Stimulated activated CD4-positive, alpha-beta T cell treated with anti-CD3 and anti-CD28 coated beads, Interleukin-1b, Interleukin-23, amount 100 ng/mL, for 4 hours (primary cell): ENCODE measurements around the gene FOSB.
"Not testable (repeated sequence)": the region's sequence is repeated elsewhere in the genome, so short reads cannot be mapped to it uniquely, and the experiment has no call there.

Experiments used
- DNase-seq, 2 donors: peaks; one replicate each; pipeline ENCODE4 v3.0.0-alpha.2; 2020; ENCODE audit warnings: low read depth in 2 of 2

The FOSB gene

DNA sequence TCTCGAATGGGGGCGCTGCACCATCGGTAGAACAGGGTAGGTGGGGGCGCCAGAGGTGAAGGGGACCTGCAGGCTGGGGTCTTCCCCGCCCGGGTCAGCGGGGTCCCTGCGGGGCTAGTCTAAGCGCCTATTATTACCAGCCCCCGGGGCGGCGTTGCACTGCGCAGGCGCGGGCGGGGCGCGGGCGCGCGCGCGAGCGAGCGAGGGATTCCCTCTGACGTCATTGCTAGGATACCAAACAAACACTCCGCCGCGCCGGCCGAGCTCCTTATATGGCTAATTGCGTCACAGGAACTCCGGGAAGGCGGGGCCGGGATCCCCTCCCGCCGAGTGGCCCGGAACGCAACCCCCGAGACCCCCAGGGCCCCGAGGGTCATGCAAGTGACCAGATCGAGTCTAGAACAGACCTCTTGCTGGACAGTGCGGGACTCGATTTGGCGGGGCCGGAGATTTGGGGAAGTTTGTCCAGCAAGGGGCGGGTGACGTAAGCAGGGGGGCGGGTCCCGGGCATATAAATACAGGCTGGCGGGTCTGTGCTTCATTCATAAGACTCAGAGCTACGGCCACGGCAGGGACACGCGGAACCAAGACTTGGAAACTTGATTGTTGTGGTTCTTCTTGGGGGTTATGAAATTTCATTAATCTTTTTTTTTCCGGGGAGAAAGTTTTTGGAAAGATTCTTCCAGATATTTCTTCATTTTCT, at the start of gene FOSB:
Gene FOSB, plus strand, starts transcription at position 541 of the 703 bp plus-strand sequence. CDS start 591 bp downstream, outside the sequence.
- DNase-seq, result peak; percentile 83 to 89

GRCh38 chr19:45418802-45419201, 49.0 kb upstream of the FOSB start:
- no peak for DNase-seq

DNA sequence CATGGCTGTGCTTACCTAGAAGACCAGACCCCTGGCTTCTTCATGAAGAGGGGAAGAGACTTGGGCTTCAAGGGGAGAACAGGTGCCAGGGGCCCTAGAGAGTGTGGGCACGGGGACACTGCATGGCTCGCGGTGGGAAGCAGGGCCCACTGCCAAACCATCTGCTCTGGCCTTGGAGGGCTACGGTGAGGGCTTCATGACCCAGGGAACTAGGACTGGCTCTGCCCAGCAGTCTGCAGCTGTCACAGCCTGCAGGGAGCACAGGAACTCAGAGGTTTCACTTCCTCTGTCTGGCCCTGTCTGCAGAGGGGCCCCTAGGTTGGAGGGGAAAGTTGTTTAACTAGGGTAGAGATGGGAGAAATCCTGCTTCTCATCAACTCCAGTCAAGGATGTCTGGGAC, 48.4 kb upstream of the FOSB start:
- DNase-seq, result no peak

DNA sequence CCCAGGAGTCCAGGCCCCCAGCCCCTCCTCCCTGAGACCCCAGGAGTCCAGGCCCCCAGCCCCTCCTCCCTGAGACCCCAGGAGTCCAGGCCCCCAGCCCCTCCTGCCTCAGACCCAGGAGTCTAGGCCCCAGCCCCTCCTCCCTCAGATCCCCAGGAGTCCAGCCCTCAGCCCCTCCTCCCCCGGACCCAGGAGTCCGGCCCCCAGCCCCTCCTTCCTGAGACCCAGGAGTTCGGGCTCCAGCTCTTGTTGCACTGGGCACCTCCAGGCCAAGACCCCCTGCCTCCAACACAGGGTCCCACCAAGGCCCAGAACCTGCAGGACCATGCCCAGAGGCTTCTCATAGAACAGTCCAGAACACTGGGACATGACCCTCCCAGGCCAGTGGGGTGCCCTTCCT, 47.9 kb upstream of the FOSB start:
- DNase-seq, result no peak

DNA sequence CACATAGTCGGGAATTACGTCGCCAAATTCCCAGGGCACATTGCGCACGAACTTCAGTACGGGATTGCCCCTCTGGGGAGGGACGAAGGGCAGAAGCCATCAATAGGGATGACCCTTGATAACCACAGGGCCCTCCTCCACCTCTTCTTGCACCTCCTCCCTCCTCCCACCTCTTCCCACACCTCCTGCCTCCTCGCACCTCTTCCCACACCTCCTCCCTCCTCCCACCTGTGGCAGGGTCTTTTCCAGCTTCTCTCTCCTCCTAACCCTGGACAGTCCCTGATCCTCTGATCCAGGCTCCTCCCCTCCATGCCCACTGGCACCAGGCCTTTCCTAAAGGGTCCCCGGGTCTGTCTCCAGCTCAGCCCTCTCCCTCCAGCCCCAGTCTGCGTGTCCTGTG, 47.4 kb upstream of the FOSB start:
- DNase-seq, result no peak

GRCh38 chr19:45420871-45421270, 46.9 kb upstream of the FOSB start:
- no peak for DNase-seq

- no peak for DNase-seq
These were observed 45.8 kb upstream of the FOSB start for GRCh38 chr19:45421947-45422498.

DNA sequence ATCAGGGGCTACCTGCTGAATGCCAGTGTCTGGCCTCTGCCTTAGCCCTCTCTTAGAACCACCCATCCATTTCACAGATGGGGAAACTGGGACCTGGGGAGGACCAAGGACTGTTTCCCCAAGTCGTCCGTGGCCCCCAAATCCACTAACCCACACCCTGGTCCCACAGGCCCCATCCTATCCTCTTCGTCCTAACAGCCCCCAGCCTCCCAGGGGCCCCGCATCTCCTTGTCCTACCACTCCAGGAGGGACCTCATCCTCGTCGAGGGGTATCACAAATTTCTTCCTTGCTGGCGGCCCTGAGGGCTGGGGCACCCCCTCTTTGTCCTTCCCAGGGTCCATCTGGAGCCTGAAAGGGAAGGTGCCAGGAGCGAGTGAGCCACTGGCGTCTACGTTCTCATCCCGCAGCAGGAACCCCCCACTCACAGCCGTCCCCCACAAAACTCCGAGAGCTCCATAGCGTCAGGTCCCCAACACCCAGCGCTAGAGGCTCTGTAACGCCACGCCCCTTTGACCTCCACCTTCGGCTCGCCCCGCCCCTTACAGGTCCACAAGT, 44.7 kb upstream of the FOSB start:
- peak; percentile 71 to 80 for DNase-seq

- DNase-seq, result peak in 1 of 2 donors; percentile 52
These were observed 44.1 kb upstream of the FOSB start, which contains the start of gene ERCC1 for GRCh38 chr19:45423589-45424190. TSS of gene ERCC1 (minus strand) at chr19:45423917. CDS start at chr19:45423374, 543 bp downstream.

GRCh38 chr19:45424191-45425058, 43.4 kb upstream of the FOSB start:
- DNase-seq, result no peak

GRCh38 chr19:45428384-45429231, 39.2 kb upstream of the FOSB start:
- no peak for DNase-seq

DNA sequence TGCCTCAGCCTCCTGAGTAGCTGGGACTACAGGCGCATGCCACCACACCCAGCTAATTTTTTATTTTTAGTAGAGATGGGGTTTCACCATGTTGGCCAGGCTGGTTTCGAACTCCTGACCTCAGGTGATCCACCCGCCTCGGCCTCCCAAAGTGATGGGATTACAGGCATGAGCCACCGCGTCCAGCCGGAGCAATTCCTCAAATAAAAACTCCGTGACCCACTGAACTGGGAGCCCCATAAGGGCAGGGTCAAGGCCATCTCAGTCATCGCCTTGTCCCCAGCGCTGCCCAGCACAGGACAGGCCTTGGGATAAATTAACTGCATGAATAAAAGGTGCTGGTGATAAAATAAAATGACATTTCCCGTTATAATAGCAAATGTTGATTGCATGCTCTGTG, 37.9 kb upstream of the FOSB start:
- DNase-seq, result not testable (repeated sequence)

DNA sequence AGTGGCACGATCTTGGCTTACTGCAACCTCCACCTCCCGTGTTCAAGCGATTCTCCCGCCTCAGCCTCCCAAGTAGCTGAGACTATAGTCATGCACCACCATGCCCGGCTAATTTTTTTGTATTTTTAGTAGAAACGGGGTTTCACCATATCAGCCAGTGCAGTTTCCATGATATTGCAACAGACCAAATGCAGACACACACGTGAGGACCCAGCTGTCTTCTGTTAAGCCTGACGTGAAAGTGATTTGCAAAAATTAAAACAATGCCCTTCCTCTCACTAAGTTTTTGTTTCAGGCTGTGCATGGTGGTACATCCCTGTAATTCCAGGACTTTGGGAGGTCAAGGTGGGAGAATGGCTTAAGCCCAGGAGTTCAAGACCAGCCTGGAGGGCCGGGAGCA, 36.8 kb upstream of the FOSB start:
- not testable (repeated sequence) for DNase-seq

- not testable (repeated sequence) for DNase-seq
These were observed 35.3 kb upstream of the FOSB start for GRCh38 chr19:45432543-45432942.

DNA sequence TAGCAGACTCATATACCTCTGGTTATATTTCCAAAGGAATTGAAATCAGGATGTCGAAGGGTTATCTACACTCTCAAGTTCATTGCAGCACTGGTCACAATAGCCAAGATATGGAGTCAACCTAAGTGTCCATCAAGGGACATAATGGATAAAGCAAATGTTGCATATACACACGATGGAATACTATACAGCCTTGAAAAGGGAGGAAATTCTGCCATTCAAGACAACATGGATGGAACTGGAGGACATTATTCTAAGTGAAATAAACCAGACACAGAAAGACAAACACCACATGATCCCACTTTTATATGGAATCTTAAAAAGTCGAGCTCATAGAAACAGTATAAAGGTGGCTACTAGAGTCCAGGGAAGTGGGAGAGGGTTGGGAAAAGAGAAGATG, 30.5 kb upstream of the FOSB start:
- DNase-seq, result no peak

DNA sequence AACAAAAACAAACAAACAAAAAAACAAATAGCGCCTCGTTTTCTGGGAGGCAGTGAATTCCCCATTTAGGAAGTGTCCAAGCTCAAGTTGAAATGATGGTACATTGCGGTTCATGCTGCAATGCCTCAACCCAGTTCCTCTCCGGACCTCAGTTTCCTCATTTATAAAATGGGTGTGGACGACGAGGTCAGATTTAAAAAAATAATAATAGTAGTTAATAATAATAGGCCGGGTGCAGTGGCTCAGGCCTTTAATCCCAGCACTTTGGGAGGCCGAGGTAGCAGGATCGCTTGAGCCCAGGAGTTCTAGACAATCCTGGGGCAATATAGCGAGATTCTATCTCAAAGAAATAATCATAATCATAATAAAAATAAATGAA, 28.6 kb upstream of the FOSB start:
- DNase-seq, result no peak

DNA sequence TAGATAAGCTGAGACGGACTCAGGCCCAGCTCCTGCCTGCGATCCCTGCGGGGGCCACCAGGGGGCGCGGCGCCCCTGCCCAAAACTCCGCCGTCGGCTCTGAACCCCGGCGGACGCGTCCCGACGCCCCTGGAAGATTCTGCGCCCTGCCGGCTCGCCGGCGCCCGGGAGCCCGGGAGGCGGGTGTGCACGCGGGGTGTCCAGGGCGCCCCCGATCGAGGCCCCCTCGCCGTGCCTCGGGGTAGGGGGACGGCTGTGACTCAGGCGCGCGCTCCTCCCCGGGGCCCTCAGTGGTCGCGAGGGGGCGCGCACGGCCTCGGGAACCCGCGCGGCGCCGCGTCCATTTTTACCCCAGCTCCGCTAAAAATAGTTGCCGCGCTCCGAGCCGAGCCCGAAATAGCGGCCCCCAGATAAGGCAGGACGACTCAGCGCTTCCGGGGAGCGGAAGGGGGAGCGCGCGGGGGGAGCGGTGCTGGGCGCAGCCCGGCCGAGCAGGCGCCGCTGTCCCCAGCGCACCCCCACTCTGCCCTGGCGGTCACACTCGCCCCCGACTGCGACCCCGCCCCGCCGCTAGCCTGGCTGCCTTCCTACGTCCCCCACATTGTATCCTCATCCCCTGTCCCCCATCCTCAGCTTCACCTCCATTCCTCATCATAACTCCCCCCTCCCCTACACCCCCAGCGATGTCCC, 28.1 kb upstream of the FOSB start:
- peak; percentile 77 to 80 for DNase-seq

DNA sequence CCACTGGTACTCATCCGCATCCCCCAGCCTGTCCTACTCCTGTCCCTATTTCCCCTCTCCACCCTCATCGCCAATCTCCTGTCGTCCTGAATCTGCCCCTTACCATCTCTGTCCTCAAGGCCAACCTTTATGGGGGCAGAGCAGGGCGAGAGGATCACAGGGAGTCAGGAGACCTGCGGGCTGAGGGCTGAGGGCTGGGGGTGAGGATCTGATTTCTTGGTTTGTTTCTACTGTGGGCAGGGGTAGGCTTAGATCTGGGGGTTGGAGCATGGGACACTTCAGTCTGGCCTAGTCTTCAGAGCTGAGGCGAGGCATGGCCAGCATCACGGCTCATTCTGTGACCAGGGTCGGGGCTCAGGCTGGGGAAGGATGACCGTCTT, 27.5 kb upstream of the FOSB start:
- no peak for DNase-seq

DNA sequence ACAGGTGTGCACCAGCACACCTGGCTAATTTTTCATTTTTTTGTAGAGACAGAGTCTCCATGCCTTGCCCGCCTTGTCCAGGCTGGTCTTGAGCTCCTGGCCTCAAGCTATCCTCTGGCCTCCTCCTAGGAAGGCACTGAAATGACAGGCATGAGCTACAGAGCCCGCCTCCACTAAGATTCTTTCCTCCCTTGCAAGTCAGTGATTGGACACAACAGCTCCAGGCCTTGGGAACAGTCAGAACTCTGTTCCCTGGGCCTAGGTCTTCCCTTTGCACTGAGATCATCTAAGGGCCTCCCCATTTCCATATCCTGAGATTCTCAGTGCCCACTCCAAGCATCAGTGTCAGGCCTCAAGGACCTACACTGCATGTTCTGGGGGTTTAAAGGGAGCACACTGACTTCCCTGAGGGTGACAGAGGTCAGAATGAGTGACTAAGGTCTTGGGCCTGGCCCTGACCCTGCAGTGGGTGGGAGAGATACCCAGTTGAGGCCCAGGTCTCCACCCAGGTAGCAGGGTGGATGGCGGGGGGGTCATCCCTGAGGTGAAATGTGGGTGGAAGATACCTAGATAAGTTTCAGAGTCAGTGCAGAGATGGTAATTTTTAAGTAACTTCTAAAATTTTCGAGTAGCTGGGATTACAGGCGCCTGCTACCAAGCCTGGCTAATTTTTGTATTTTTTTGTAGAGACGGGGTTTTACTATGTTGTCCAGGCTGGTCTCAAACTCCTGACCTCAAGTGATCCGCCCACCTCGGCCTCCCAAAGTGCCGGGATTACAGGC, 26.7 kb upstream of the FOSB start:
- no peak for DNase-seq

DNA sequence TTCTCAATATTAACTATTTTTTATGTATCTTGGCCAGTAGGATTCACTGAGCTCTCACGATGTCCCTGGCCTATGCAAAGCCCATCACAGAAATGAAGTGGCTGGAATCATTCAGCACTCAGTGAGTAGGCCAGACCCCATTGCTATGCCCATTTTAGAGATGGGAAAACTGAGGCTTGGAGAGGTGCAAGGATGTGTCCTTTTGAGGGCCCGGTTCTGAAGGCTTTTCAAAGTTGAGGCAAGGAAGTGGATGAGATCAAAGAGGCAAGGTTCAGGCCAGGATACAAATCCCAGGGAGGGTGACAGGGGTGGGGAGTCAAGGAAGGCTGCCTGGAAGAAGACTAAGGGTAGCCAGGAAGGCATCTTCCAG, 25.4 kb upstream of the FOSB start:
- no peak for DNase-seq
